H1 (cell line): ENCODE measurements around the gene TMEM170A. TPM values are rescaled to one million over a fixed set of nuclear protein-coding genes. Genes with fewer than 3 reads are reported as not detected.

Experiments
- CTCF ChIA-PET: fragments of 300-600 bp; sonication (Branson Sonifier 250); formaldehyde crosslinking; loops from one replicate; lab custom pipeline; 2021; ENCODE audit not compliant: partially characterized antibody; lab: Charles Lee
- POLR2A ChIA-PET: fragments of 300-600 bp; sonication (Branson Sonifier 250); formaldehyde crosslinking; loops from one replicate; lab custom pipeline; 2021; ENCODE audit warnings: inconsistent platforms; ENCODE audit not compliant: partially characterized antibody; lab: Charles Lee
- DNase-seq, 2 experiments: peaks; one replicate each; pipeline versions ENCODE4 v3.0.0 to v3.0.0-alpha.2; 2010 to 2022; ENCODE audit warnings: low spot score in 2 of 2, low read depth in 1 of 2, mixed read lengths in 1 of 2
- FAIRE-seq: peaks from 2 replicates; lab custom pipeline; 2011; peaks lifted over from hg19 to GRCh38; lab: Jason Lieb, UNC
- H2AFZ ChIP-seq: 2 replicates; pipeline ENCODE4 v1.8.1; 2012; ENCODE audit warnings: low read length, inconsistent platforms
- H2AK5ac ChIP-seq: 2 replicates; pipeline ENCODE4 v1.6.1; 2013; ENCODE audit warnings: low read depth, low read length
- H2BK120ac ChIP-seq: replicated peaks from 2 replicates; pipeline ENCODE3; 2013; ENCODE audit warnings: low read depth, low read length, inconsistent platforms
- H2BK12ac ChIP-seq: 2 replicates; pipeline ENCODE4 v1.6.1; 2013; ENCODE audit warnings: low read depth, low read length
- H2BK15ac ChIP-seq: 2 replicates; pipeline ENCODE4 v1.6.1; 2013; ENCODE audit warnings: low read length
- H2BK20ac ChIP-seq: 2 replicates; pipeline ENCODE4 v1.6.1; 2013; ENCODE audit warnings: low read length
- H2BK5ac ChIP-seq: 2 replicates; pipeline ENCODE4 v1.6.1; 2013; ENCODE audit warnings: low read depth, low read length
- H3K14ac ChIP-seq: 2 replicates; pipeline ENCODE4 v1.6.1; 2013; ENCODE audit warnings: inconsistent platforms; ENCODE audit not compliant: insufficient read length
- H3K18ac ChIP-seq: 2 replicates; pipeline ENCODE4 v1.6.1; 2013; ENCODE audit warnings: low read length; ENCODE audit errors: extremely low read depth
- H3K23ac ChIP-seq: 2 replicates; pipeline ENCODE4 v1.6.1; 2013; ENCODE audit warnings: inconsistent platforms; ENCODE audit not compliant: insufficient read length
- H3K23me2 ChIP-seq: 2 replicates; pipeline ENCODE4 v1.6.1; 2013; ENCODE audit warnings: low read depth, low read length
- H3K27ac ChIP-seq: 2 replicates; pipeline ENCODE4 v1.6.1; 2011; ENCODE audit warnings: low read depth, low read length, inconsistent platforms
- H3K27me3 ChIP-seq, 4 experiments: replicated peaks in 1 of 4; 1 replicate in 1 of 4; 2 replicates in 3 of 4; pipeline versions ENCODE4 v1.6.1 to v1.8.1; 2011 to 2013; ENCODE audit warnings: low read length in 3 of 4, mild to moderate bottlenecking in 3 of 4, inconsistent platforms in 2 of 4, mixed read lengths in 2 of 4, moderate library complexity in 1 of 4; ENCODE audit not compliant: control insufficient read depth in 3 of 4, insufficient read depth in 3 of 4; ENCODE audit errors: extremely low read depth in 1 of 4
- H3K36me3 ChIP-seq, 4 experiments: 2 replicates each; pipeline versions ENCODE4 v1.6.1 to v1.8.1; 2011 to 2013; ENCODE audit warnings: mild to moderate bottlenecking in 4 of 4, low read length in 3 of 4, moderate library complexity in 2 of 4, control low read depth in 1 of 4, inconsistent platforms in 1 of 4; ENCODE audit not compliant: insufficient read depth in 4 of 4, control insufficient read depth in 2 of 4
- H3K4ac ChIP-seq: replicated peaks from 2 replicates; pipeline ENCODE3; 2013; ENCODE audit warnings: low read length, low read depth, mixed read lengths, inconsistent platforms; ENCODE audit not compliant: insufficient read length
- H3K4me1 ChIP-seq, 4 experiments: replicated peaks in 1 of 4; 1 replicate in 1 of 4; 2 replicates in 3 of 4; pipeline versions ENCODE4 v1.6.1 to v1.8.1; 2011 to 2013; ENCODE audit warnings: low read length in 3 of 4, inconsistent platforms in 2 of 4, mixed read lengths in 1 of 4; ENCODE audit not compliant: insufficient read depth in 4 of 4, control insufficient read depth in 3 of 4
- H3K4me2 ChIP-seq, 2 experiments: 2 replicates each; pipeline versions ENCODE4 v1.6.1 to v1.8.1; 2011 to 2013; ENCODE audit warnings: low read depth in 2 of 2, low read length in 2 of 2, control low read depth in 1 of 2, inconsistent platforms in 1 of 2, mild to moderate bottlenecking in 1 of 2; ENCODE audit not compliant: insufficient read depth in 1 of 2
- H3K4me3 ChIP-seq, 4 experiments: fragments of 200-600, 300-600 bp in 1 of 4; sonication (generic), shearing (Covaris generic), sonication (Bioruptor Twin) in 1 of 4; 2 replicates each; pipeline versions ENCODE4 v1.5.1 to v1.8.1; 2011 to 2016; ENCODE audit warnings: low read length in 4 of 4, low read depth in 3 of 4, control low read depth in 2 of 4, inconsistent platforms in 2 of 4, mild to moderate bottlenecking in 2 of 4, mixed read lengths in 1 of 4, moderate library complexity in 1 of 4; ENCODE audit not compliant: insufficient read depth in 2 of 4; ENCODE audit errors: extremely low read depth in 1 of 4
- H3K56ac ChIP-seq: replicated peaks from 2 replicates; pipeline ENCODE3; 2013; ENCODE audit warnings: low read depth, mild to moderate bottlenecking, mixed read lengths, low read length, inconsistent platforms; ENCODE audit not compliant: insufficient read length
- H3K79me1 ChIP-seq: 2 replicates; pipeline ENCODE4 v1.6.1; 2013; ENCODE audit warnings: low read depth, low read length, control low read depth
- H3K79me2 ChIP-seq, 2 experiments: 2 replicates each; pipeline versions ENCODE4 v1.6.1 to v1.8.1; 2012 to 2013; ENCODE audit warnings: low read length in 2 of 2, mild to moderate bottlenecking in 2 of 2, inconsistent platforms in 1 of 2; ENCODE audit not compliant: insufficient read depth in 2 of 2, control insufficient read depth in 1 of 2
- H3K9ac ChIP-seq, 4 experiments: replicated peaks in 1 of 4; 1 replicate in 1 of 4; 2 replicates in 3 of 4; pipeline versions ENCODE4 v1.6.1 to v1.8.1; 2011 to 2013; ENCODE audit warnings: low read depth in 3 of 4, low read length in 3 of 4, control low read depth in 2 of 4, mild to moderate bottlenecking in 2 of 4, moderate library complexity in 2 of 4, inconsistent platforms in 1 of 4; ENCODE audit errors: extremely low read depth in 1 of 4
- H3K9me3 ChIP-seq, 2 experiments: 2 replicates each; pipeline versions ENCODE4 v1.6.1 to v1.8.1; 2012 to 2013; ENCODE audit warnings: mild to moderate bottlenecking in 2 of 2, moderate library complexity in 2 of 2, control low read depth in 1 of 2, inconsistent platforms in 1 of 2, low read depth in 1 of 2, low read length in 1 of 2, mixed read lengths in 1 of 2; ENCODE audit not compliant: insufficient read depth in 2 of 2
- H4K20me1 ChIP-seq, 2 experiments: replicated peaks in 1 of 2; 2 replicates each; pipeline versions ENCODE3 to v1.8.1; 2011 to 2013; ENCODE audit warnings: inconsistent platforms in 2 of 2, low read length in 2 of 2, mild to moderate bottlenecking in 1 of 2; ENCODE audit not compliant: insufficient read depth in 2 of 2, control insufficient read depth in 1 of 2
- H4K5ac ChIP-seq: 2 replicates; pipeline ENCODE4 v1.6.1; 2013; ENCODE audit warnings: low read length, low read depth, mixed read lengths, inconsistent platforms; ENCODE audit not compliant: insufficient read length
- H4K8ac ChIP-seq: 2 replicates; pipeline ENCODE4 v1.8.0; 2013; ENCODE audit warnings: mild to moderate bottlenecking, moderate library complexity, low read length, inconsistent platforms; ENCODE audit not compliant: insufficient read depth; ENCODE audit errors: extremely low read depth
- H4K91ac ChIP-seq: replicated peaks from 2 replicates; pipeline ENCODE3; 2013; ENCODE audit warnings: low read length, mixed read lengths, inconsistent platforms; ENCODE audit not compliant: insufficient read length
- ASH2L ChIP-seq: fragments of 200-600, 300-600 bp; sonication (generic); IDR thresholded peaks from one replicate; pipeline ENCODE4 v1.7.1; 2017; ENCODE audit warnings: low read length
- CTBP2 ChIP-seq: IDR thresholded peaks from 2 replicates; pipeline ENCODE4 v1.7.0; 2011; ENCODE audit warnings: borderline replicate concordance, mild to moderate bottlenecking, moderate library complexity, mixed read lengths, low read length; ENCODE audit not compliant: insufficient read depth, insufficient read length
- GTF2F1 ChIP-seq: IDR thresholded peaks from 2 replicates; pipeline ENCODE4 v1.6.1; 2012; ENCODE audit warnings: low read depth, low read length, improper control_type of control experiment, borderline replicate concordance
- HDAC2 ChIP-seq, 2 experiments: fragments of 300-600 bp in 1 of 2; sonication (generic) in 1 of 2; IDR thresholded peaks; 2 replicates each; pipeline ENCODE4 v1.6.1; 2011 to 2012; ENCODE audit warnings: low read depth in 2 of 2, low read length in 2 of 2, mild to moderate bottlenecking in 2 of 2, moderate library complexity in 2 of 2, borderline replicate concordance in 1 of 2, inconsistent platforms in 1 of 2
- MAFK ChIP-seq: IDR thresholded peaks from 2 replicates; pipeline ENCODE4 v1.6.1; 2012; ENCODE audit warnings: low read depth, mild to moderate bottlenecking, improper control_type of control experiment, low read length
- PHF8 ChIP-seq: fragments of 200-600 bp; sonication (generic); conservative IDR thresholded peaks from 2 replicates; pipeline ENCODE4 v1.7.1; 2012; ENCODE audit warnings: low read depth, mild to moderate bottlenecking, inconsistent platforms, low read length, moderate library complexity
- POLR2AphosphoS5 ChIP-seq: IDR thresholded peaks from 2 replicates; pipeline ENCODE4 v1.6.1; 2011; ENCODE audit warnings: low read depth, low read length
- POU5F1 ChIP-seq: IDR thresholded peaks from 2 replicates; pipeline ENCODE4 v1.6.1; 2011; ENCODE audit warnings: low read depth, mild to moderate bottlenecking, low read length, moderate library complexity
- SIRT6 ChIP-seq: IDR thresholded peaks from one replicate; pipeline ENCODE4 v1.7.1; 2012; ENCODE audit warnings: low read length, inconsistent platforms
- YY1 ChIP-seq: IDR thresholded peaks from 2 replicates; pipeline ENCODE4 v1.6.1; 2011; ENCODE audit warnings: low read depth, mild to moderate bottlenecking, low read length
- whole genome bisulfite sequencing, 2 experiments: shearing (Covaris generic) in 1 of 2; methylation state at CpG; one replicate each; pipeline versions ENCODE4 v1.1.6 to v1.1.7; 2013 to 2015; ENCODE audit warnings: low lambda C conversion rate in 2 of 2, mixed read lengths in 2 of 2, inconsistent platforms in 1 of 2, low coverage in 1 of 2, missing lambda C conversion rate in 1 of 2; ENCODE audit not compliant: insufficient replicate concordance in 2 of 2, insufficient coverage in 1 of 2, insufficient read length in 1 of 2; ENCODE audit errors: extremely low coverage in 1 of 2, missing lambda C conversion rate in 1 of 2; 5-methylcytosine and 5-hydroxymethylcytosine counted together
- polyA plus RNA-seq, 7 experiments: library from polyadenylated mRNA; depleted of rRNA in 3 of 7; stranded (reverse) in 5 of 7; unstranded in 2 of 7; fragments of >200 nt in 5 of 7; fragments of 200-250 nt in 2 of 7; gene quantifications; 1 replicate in 5 of 7; 2 replicates in 1 of 7; 4 replicates in 1 of 7; pipeline versions ENCODE4 v1.2.1 to v1.2.3, GENCODE V29; 2011 to 2013; ENCODE audit warnings: missing spikeins in 2 of 7, mixed read lengths in 2 of 7
- total RNA-seq: library from RNA; stranded (reverse); fragmentation: NEBNext Ultra II Directional; extraction: Animal tissue kit (Norgen Biotek cat#: 25700); gene quantifications from 2 replicates; pipeline ENCODE4 v1.2.1, GENCODE V29; 2021
- TF ChIP-seq, protein P1 (sequence below): IDR thresholded peaks from 2 replicates; pipeline ENCODE4 v1.6.1; 2012; ENCODE audit warnings: inconsistent platforms
- TF ChIP-seq, protein P2 (sequence below): IDR thresholded peaks from 2 replicates; pipeline ENCODE4 v1.6.1; 2011; ENCODE audit warnings: low read depth, mild to moderate bottlenecking, low read length; ENCODE audit not compliant: insufficient read depth

TMEM170A gene
- total and polyA plus RNA-seq, 2 of the 8 experiments (the other 6 are each of a cell fraction or from before 2014, with no cell fraction given) = 22.9 to 56.6 TPM

DNA sequence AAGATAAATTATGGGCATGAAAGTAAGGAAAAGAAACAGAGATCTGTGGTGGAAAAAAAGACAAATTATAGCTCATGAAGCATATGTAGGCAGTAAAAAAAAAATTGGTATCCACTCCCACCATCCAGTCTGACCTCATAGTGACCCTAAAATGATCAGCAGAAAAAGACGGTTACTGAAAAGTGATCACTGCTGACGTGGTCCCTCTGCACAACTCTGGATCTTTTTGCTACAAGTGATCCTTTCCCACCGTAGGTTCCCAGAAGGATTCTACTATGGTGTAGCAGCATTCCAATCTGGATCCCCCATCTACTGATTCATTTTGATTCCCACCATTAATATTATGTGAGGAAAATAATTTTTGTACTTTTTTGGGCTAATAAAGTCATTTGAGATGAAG, 41.6 kb upstream of the TMEM170A start:
- no peak overlapping the region for H2BK5ac ChIP-seq
- H2BK12ac ChIP-seq = no peak overlapping the region
- H3K56ac ChIP-seq = no peak overlapping the region
- no peak overlapping the region for H3K4me2 ChIP-seq
- H3K27me3 ChIP-seq = no peaks in the 10 kb centered on the region; a peak in 1 of 7 replicates
- no peak overlapping the region for H2BK15ac ChIP-seq
- H4K91ac ChIP-seq = no peak overlapping the region
- H2BK120ac ChIP-seq = no peak overlapping the region
- no peaks in the 10 kb centered on the region for H3K36me3 ChIP-seq
- POLR2A ChIA-PET = interaction anchor here (1.0 kb wide), 1 partner anchor 11 kb away, joined by 3 read pairs; the partner anchor contains the start of gene CHST6
- no peaks in the 10 kb centered on the region for H3K79me2 ChIP-seq
- H2BK20ac ChIP-seq = no peak overlapping the region
- no peak overlapping the region for H4K8ac ChIP-seq
- no peak overlapping the region for H3K4ac ChIP-seq
- no peaks in the 10 kb centered on the region for H3K9me3 ChIP-seq
- no peak overlapping the region for H2AFZ ChIP-seq
- H3K79me1 ChIP-seq = no peaks in the 10 kb centered on the region
- no peak for DNase-seq
- no peak overlapping the region for H4K5ac ChIP-seq
- no peaks in the 10 kb centered on the region for H3K23me2 ChIP-seq
- H4K20me1 ChIP-seq = no peaks in the 10 kb centered on the region
- H3K4me3 ChIP-seq = no peak overlapping the region
- H3K9ac ChIP-seq = no peak overlapping the region
- H3K18ac ChIP-seq = no peak overlapping the region
- H3K27ac ChIP-seq = no peak overlapping the region
- H3K14ac ChIP-seq = no peak overlapping the region
- FAIRE-seq = no peak
- no peak overlapping the region for H3K23ac ChIP-seq
- CTCF ChIA-PET = interaction anchor here (0.7 to 7.3 kb wide), 4 partner anchors 10 to 53 kb away, joined by 3 to 40 read pairs (median 6); partner anchors contain the start of gene CHST6
- 83% methylated on average over 3 of the region's 3 CpGs; no CpG with 5 or more reads in 1 of the 2 experiments for WGBS, 2 experiments
- H2AK5ac ChIP-seq = no peak overlapping the region
- no peaks in the 10 kb centered on the region for H3K4me1 ChIP-seq
- TF ChIP-seq GTF2F1 (no peak), POLR2AphosphoS5 (no peak), YY1 (no peak), ASH2L (no peak), CTBP2 (no peak), PHF8 (no peak), HDAC2 (IDR thresholded peaks at IDR 0.05; ENCODE audit: borderline replicate concordance in 1 of 2, low read depth in 2 of 2, low read length in 2 of 2) (no peak), MAFK (no peak), SIRT6 (no peak), POU5F1 (no peak)
- TF ChIP-seq, protein P1, sequence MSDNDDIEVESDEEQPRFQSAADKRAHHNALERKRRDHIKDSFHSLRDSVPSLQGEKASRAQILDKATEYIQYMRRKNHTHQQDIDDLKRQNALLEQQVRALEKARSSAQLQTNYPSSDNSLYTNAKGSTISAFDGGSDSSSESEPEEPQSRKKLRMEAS = no peak
- TF ChIP-seq, protein P2, sequence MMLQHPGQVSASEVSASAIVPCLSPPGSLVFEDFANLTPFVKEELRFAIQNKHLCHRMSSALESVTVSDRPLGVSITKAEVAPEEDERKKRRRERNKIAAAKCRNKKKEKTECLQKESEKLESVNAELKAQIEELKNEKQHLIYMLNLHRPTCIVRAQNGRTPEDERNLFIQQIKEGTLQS = no peak
